GM18499 (cell line): ENCODE measurements around the gene DYNC1I1.

ENCODE experiments used
- ATAC-seq: cut with Tn5 transposase; IDR thresholded peaks from one replicate; pipeline ENCODE4 v1.9.1; 2021; ENCODE audit warnings: moderate number of reproducible peaks; ENCODE audit not compliant: insufficient read depth, unreplicated experiment

DYNC1I1 gene

DNA sequence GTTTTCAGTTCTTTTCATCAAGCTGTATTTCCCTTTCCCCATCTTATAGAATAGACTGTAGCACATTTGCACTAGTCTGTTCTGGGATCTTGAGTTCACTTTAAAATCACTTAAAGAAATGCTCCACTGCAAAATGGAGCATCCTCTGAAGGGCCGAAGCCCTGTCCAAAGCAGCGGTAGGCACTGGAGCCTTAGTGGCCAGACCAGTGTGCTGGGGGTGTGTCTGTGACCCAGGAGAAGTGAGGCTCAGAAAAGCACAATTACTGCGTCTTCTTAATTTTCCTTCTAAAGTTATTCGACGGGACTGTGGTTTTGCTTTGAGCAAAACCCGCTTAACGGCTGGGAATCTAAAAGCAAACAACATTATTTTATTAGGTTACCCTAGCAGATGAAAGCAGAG lies 343.8 kb downstream of the DYNC1I1 start:
- ATAC-seq = no peak

DNA sequence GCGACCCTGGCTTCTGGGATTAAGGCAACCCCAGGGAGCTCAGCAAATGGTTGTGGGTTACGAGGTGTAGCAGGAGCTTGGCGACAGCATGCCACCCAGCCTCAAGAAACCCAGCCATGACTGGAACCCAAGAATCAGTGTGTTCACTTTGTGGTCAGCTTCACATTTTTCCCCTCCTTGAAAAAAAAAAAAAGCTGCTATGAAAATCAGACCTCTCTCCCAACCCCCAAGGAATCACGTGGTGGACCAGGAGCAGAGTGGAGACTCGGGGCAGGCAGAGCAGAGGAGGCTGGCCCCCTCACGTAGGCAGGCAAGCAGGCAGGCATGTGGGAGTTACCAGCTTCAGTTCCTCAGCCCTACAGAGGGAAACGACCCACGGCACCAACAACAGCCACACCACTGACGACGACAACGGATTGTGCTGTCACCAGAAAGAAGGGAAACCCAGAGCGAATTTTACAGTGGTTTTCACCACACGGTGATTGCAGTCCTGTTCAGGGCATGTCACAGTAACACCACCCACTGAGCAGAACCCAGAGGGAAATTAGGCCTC lies 346.2 kb downstream of the DYNC1I1 start:
- ATAC-seq = no peak

DNA sequence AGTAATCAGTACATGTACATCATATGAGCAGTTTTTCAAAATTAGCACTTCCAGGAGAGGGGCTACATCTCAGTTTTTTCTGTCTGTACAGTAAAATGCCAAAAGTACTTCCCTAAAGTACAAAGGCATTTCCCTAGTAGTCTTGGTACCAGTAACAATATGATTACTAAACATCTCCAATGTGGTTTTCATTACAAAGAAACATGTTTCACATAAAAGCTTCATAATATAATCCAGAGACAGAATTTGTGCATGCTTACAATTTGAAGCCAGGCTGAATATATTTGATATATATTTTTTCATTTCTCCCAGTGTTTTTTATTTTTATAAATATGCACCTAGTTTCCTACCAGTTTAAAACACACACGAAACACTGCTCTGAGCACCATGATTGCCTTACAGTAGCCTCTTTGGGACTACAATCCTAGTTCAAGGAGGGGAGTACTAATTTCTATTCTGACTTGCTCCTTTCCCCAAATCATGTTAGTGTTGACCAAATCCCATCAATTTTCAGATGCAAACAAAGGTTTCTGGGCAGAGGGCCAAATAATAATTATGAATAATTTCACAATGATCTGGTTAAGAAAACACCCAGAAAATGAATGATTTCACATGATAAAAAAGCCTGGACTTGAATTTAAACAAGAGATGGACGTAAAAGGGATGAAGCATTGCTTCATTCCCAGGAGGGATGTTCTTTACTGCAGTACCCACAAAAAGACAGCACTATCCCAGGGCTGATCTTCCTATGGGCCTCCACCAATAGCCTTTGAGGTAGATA lies 348.3 kb downstream of the DYNC1I1 start:
- ATAC-seq = no peak

DNA sequence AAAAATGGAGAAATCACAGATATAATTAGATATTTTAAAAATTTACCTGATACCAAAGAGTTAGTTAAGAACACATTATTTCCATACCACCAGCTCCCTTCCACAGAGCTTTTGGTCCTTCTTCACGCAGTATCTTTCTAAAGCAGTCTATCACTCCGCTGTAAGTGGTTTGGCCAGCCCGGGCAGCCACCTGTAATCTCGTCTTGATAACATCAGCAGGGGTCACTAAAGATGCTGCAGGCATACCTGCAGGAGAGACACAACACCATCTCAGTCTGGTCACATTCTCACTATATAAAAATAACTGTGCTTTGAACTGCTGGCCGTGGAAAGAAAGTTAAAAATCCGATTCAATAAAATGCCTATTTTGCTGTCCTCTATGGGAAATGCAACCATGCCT lies 349.4 kb downstream of the DYNC1I1 start:
- ATAC-seq = no peak

DNA sequence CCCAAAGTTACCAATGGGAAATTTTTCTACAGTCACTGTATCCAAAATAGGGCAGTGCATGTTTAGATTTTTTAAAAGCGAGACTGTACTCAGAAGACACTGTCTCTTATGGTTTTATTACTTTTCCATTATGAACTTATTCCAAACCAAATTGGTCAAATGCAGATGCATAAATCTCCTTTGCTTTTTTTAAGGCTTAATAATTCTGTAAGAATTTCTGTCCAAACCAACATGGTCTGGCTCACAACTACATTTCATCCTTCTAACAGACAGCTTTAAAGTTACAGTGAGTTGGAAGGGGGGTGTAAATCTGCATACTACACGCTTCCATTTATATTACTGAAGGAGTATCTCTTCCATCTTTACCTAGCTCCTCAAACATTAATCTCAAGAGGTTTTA lies 350.4 kb downstream of the DYNC1I1 start:
- ATAC-seq = no peak

DNA sequence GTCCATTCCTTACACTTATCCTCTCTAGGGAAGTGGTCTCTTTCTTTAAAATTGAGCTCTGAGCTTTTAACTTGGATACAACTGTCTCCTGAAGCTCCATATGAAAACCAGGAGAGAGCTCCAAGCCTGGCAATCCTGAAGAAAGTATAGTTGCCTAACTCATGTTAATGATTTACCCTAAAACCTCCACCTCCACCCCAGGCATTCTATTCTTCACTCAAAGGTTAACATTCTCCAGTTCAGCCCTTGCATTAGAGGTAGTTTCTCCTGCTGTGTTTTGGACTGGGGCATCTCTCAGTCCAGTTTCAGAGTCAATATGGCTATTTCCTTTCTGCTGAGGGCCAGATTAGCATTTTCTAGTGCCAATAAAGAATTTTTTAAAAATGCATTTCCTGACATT lies 354.0 kb downstream of the DYNC1I1 start:
- ATAC-seq = no peak

DNA sequence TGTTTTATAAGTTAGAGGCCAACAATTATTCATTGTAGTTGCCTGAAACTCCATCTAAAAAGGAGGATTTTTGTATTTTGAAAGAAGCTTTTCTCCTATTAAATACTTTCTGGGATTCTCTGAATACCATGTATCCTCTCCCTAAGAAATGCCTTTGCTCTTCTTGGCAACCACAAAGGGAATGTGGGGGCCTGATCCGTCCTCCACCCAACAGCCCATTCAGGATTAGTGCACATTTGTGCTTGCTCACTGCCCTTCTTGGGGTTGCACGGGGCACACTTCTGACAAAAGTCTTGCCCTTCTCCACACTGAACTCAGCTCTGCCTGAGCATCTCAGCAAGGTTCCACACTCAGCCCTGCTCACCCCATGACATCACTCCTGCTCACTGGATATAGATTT lies 355.4 kb downstream of the DYNC1I1 start:
- ATAC-seq = no peak

DNA sequence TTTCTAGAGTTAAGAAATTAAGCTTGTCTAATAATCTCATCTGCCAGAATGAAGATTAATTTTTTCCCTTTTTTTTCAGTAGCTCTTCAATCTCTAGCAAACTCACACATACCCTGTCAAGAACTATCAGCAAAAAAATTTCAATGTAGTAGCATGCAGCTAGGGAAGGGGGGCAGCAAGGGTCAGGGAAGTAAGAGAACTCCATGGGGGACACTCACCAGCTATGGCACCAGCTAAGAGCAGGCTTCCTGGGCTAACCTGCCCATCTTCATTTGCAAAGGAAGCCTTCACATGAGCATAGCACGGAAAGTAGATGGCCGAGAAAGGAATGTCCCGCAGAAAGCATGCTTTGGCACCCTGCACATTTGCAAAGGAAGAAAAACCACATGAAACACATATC lies 359.2 kb downstream of the DYNC1I1 start:
- ATAC-seq = no peak

DNA sequence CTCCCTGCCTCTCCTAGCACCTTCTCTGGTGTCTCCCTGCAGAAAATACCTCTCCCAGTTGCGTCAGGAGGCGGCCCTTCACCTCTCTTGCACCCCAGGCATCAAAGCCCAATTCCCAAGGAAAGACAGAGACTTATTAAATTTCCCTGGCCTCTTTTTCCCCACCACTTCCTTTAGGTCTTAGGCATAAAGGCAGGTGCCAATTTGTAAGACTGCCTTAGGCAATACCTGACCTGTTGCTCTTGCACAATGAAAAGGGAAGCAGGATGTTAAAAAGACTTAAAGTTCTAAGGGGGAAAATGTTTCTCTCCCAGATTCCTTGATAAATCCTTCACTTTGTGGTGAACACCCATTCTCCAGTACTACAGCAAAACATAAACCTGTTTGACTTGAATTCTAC lies 362.9 kb downstream of the DYNC1I1 start:
- no peak for ATAC-seq

DNA sequence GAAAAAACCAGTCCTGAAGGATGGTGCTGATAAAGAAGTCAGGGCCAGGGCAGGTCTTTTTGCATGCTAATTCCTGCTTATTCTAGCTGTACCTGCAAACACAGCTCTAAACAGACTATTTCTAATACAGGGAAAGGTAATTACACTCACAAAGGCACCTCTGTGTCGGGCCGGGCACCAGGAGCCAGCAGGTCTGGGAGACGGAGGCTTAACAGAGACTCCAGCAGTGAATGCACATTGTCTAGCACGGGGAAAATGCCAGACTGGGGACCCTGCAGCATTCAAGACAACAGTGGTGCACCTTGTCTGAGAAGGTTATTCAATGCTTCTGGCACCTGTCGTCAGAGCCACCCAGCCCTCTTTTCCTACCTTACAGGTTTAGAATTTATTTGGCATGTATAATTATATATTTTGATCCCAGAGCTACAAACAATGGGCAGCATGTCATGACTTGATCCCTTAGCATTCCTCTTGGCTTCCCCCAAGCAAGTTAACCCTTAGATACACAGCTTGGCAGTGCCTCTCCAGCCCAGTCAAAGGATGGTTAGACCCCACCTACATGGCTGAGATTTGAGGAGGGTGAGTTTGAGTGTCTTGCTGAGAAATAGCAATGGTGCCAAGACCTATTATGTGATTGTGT lies 364.4 kb downstream of the DYNC1I1 start:
- no peak for ATAC-seq

DNA sequence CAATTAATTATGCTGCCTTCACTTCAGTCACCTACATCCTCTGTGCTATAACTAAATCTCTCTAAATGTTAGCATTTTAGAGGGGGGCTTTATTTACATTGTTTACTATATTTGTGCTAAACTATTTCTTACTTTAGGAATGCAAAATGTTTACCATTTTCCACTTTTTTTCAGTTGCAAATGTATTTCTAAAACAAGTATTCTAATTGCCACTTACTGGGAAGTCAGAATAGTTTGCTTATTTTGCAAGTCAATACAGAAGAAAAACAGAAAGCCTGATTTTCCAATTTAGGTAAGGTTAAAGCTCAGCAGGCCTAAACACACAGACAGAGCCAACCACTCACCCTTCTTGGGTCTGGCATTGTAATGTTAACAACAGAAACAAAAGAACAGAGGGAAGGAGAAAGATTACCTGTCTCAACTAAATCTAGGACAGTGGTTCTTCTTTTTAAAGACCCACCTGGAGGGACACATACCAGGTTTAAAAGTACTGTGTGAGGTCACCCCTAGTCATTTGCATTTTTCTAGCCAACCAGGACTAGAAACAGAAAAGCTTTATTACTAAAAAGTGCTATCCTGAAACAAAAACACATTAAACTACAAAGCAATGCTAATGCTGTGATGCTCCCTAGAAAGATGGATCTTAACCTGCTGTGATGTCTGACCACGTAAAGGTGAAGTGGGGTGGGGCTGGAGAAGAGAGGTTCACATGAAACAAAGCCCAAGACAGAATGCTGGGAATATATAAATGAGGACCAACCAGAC lies 371.3 kb downstream of the DYNC1I1 start:
- no peak for ATAC-seq

DNA sequence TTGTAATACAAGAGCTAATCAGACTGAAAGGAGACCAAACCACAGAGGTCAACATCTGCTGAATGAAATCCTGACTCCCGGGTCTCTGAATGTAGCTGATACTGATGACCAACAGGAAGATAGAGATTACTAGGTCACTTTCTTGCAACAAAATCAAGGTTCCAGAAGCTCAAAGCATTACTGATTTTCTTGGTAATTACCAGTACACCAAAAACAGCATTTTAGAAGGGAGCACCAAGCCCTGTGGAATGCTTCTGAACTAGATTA lies 371.8 kb downstream of the DYNC1I1 start:
- ATAC-seq = no peak
